NCI-H1930 (cell line): ENCODE measurements around the gene SCNN1G.
A peak's percentile ranks its signal among the peaks of the same experiment; 100 is the strongest.
"Not testable (repeated sequence)": the region's sequence is repeated elsewhere in the genome, so short reads cannot be mapped to it uniquely, and the experiment has no call there.

Source experiments
- DNase-seq, 2 experiments: peaks; one replicate each; lab custom pipeline; 2025; lab: John Stamatoyannopoulos, UW

SCNN1G gene

DNA sequence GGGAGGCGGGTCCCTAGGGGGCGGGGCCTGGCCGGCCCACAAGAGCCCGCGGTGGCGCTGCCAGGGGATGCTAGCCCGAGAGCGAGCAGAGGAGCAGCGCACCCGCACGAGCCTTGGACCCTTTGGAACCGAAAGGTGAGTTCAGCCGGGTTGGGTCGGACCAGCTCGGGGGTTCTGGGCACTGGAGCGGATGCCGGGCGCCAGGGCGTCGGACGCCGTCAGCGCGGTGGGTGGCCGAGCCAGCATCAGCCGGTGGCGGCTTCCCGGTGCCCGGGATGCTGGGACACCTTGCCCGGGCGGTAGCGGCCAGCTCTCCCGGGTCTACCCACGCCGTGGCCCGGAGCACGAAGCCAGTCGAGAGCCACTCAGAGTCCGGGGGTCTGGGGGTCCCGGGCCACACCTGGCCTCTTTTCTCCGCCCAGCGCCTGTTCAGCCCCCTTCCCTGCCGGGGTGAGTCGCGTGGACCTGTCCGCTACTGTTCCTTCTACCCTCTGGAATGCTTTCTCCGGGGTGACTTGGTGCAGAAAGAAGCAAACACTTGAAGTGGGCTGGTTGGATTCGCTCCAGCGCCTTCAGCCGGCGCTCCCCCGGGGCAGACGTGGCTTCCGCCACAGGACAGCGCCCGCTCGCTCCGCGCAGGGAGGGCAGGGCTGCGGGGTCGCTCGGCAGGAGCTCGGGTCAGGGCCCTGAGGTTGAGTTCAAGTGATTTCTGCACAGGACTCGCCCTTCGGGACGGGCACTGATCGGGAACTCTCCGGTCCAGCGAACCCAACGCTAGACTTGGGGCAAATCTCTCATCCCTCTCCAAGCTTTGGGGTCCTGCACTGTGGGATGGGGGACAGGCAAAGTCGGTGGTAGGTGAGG lies at the start of gene SCNN1G:
Gene SCNN1G, plus strand, starts transcription at position 67 of the 864 bp plus-strand sequence. CDS start 3,527 bp downstream, outside the sequence.
- DNase-seq, result no peak

DNA sequence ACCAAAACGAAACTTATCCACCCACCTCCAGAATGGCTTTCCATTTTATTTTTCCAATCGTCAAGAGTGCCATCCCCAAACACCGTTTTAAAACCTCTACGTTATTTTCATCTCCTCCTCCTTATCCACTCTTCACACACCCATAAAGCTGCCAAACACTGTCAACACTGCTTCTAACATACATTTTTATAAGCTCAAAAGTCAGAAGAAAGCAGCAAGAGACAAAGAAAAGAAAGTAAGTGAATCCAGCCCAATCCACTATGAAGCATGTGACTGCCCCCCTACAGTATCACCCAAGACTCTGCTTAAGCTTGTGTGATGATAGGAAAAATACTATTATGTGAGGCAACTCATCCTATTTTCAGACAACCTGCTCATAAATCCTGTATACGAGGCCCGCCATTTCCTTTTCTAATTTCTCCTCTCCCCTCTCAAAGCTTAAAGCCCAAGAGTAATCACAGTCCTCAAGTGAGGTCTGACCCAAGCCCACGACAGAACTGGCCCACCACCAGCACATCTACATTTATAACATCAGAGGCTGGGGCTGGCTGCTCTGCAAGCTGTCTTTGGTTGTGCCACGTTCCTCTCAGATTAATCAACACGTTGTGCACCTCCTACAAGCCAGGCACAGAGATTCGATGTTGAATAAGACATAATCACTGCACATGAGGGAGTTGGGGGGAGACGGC lies 49.6 kb upstream of the SCNN1G start:
- no peak for DNase-seq

DNA sequence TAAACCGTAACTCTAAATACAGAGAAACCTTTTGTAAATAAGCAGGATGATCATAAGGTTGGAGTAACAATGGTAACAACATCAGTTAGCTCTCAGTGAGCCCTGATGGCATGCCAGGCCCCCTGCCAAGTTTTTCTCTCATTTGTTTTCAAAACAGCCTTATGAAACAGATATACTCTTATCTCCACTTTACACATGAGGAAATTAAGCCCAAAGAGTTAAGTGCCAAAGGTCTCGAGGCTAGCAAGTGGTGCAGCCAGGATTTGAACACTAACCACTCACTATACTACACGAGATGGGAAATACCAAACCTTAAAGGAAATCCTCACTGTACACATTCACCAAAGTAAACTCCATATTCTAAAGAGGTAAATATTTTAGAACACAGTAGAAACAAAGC lies 48.3 kb upstream of the SCNN1G start:
- no peak for DNase-seq

DNA sequence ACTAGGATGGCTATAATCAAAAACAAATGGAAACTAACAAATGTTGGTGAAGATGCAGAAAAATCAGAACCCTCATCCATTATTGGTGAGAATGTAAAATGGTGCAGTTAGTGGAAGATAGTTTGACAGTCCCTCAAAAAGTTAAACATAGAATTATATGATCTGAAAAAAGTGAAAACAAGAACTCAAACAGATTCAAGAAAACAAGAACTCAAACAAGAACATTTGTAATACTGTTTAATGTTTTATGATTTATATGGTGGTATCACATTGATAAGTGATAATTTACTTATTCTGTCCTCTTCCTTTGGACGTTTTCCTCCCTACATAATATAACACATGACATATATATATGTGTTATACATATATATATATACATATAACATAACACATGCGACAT lies 45.3 kb upstream of the SCNN1G start:
- no peak for DNase-seq

DNA sequence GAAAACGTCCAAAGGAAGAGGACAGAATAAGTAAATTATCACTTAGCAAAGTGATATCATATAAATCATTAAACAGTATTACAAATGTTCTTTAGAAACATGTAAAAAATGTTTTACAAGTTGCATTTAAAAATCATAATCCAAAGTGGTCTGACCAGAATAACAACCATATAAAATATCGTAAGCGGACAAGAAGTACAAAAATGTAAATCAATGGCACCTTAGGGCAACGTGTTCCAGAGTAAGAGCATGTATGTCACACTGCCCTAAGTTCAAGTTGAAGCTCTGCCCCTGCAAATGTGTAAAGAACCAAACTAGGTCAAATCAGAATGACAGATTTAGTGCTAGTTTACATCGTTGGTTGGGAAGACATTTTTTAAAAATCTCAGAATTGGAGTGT lies 44.7 kb upstream of the SCNN1G start:
- no peak for DNase-seq

DNA sequence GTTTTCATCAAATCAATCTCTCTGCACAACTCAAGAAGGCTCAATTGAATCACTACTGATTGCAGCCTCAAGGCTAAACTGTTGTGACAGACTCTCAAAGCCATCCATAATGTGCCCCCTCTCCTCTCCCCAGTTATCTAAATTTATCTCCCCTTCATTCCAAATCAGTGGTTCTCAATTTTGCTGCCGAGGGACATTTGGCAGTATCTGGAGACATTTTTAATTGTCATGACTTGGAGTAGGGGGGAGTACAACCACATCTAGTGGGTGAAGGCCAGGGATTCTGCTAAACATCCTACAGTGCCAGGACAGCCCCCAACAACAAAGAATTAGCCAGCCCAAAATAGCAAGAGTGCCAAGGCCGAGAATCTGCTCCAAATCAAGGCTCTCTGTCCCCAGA lies 42.4 kb upstream of the SCNN1G start:
- DNase-seq, result no peak

DNA sequence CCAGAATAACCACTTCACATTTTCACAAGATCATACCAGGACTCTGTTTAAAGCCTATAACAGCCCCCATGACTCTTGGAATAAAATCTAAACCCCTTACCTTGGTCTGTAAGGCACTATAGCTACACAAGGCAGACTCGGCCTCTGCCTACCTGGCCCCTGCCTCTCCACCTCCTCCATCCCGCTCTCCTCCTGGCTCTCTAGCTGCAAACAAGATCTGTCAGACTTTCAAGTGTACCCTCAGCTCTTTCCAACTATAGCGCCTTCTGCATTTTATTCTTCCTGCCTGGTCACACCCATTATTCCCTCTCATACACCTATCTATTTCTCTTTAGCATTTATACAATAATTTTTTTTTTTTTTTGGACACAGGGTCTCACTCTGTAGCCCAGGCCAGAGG lies 41.5 kb upstream of the SCNN1G start:
- DNase-seq, result no peak

GRCh38 chr16:23141500-23141899 lies 41.0 kb upstream of the SCNN1G start:
- no peak for DNase-seq

DNA sequence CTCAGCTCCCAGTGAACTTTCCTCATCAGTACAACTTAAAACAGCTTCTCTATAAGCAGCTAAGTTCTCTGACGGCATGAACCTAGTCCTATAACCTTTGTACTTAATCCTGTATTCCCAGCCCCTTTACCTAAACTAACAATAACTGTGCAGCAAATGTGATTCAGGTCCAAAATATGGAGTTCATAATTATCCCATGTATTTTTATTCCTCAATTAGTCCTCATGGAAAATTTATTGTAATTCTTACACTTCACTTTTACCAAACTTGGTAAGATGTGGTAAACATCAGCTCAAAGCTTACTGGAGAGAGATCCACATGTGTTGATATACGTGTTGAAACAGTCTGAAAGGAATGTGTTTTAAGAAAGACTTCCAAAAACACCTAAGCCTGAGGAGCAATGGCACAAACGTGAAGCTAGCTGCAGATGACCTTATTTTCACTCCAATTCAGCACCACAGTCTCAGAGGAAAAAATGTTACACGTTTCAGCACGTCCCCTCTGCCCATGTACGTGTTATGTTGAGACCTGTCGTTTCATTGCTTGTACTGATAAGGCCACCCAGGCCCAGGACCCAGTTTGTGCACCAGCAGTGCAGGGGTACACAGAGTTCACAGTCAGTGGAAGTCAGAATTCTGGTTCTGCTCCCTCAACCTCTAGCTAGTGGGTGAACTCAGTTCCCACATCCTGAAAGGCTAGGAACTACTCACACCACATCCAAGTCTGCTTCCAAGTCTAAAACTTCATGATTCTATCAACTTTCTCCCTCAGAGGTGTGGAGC lies 40.4 kb upstream of the SCNN1G start:
- DNase-seq, result no peak

DNA sequence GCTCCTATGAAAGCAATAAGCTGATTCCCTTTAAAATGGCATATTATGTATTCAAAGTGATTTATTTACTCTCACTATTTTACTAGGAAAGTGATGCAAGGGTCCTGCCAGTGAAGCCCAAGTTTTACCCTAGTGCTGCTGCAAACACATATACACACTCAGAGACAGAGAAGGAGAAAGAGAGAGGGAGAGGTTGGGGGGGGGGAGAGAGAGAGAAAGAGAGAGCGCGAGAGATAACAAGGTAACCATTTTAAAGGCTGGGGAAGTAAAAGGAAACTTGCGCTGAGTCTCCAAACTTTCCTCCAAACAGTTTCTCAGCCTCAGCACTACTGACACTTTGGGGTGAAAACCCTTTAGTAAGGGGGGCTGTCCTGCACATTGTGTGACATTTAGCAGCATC lies 39.2 kb upstream of the SCNN1G start:
- DNase-seq, result no peak

GRCh38 chr16:23144393-23144792 lies 38.2 kb upstream of the SCNN1G start:
- not testable (repeated sequence) for DNase-seq

- DNase-seq, result no peak
Measured at GRCh38 chr16:23145186-23145585, 37.4 kb upstream of the SCNN1G start.

DNA sequence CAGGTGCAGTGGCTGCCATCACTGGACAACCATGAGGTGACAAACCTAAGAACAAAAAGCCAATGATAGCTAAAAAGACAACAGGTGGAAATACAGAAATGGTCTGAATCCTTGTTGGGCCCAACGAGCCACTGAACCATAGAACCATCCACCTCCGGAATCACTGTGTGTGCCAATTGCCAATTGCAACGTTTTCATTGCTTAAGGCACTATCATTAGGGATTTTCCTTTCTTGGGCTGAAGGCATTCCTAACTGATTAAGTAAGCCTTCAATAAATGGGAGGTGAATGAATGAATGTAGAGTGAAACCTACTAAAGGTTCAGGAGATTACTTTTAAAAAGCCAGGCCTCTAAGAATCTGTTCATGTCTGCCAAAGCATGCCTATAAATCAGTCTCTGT lies 36.9 kb upstream of the SCNN1G start:
- DNase-seq, result no peak

- no peak for DNase-seq
Measured at GRCh38 chr16:23146877-23147601, 35.5 kb upstream of the SCNN1G start.

DNA sequence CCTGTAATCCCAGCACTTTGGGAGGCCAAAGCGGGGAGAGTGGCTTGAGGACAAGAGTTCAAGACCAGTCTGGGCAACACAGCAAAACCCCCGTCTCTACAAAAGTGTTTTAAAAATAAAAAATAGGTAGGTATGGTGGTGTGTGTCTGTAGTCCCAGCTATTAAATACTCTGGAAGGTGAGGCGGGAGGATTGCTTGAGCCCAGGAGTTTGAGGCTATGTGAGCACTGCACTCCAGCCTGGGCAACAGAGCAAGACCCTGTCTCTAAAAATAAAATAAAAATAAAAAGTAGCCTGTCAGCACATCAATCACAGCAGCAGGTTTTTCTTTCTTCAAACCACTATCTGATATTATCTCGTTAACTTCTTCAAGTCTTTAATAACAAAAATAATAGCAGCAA lies 34.9 kb upstream of the SCNN1G start:
- DNase-seq, result no peak

DNA sequence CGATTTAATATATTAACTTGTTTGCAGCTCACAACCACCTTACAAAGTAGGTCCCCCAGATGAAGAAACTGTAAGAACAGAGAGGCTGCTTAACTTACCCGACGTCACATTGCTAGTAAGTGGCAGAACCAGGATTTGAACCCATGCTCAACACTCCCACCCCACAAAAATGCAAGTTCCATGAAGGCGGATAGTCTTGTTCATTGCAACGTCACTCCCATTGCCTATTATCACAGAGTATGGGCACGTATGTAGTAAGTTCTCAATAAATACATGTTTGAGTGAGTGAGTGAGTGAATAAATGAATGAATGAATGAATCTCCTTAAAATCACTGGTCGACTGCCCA lies 34.4 kb upstream of the SCNN1G start:
- DNase-seq, result no peak

GRCh38 chr16:23148513-23149266 lies 33.9 kb upstream of the SCNN1G start:
- DNase-seq, result peak in 1 of 2 experiments; percentile 47

DNA sequence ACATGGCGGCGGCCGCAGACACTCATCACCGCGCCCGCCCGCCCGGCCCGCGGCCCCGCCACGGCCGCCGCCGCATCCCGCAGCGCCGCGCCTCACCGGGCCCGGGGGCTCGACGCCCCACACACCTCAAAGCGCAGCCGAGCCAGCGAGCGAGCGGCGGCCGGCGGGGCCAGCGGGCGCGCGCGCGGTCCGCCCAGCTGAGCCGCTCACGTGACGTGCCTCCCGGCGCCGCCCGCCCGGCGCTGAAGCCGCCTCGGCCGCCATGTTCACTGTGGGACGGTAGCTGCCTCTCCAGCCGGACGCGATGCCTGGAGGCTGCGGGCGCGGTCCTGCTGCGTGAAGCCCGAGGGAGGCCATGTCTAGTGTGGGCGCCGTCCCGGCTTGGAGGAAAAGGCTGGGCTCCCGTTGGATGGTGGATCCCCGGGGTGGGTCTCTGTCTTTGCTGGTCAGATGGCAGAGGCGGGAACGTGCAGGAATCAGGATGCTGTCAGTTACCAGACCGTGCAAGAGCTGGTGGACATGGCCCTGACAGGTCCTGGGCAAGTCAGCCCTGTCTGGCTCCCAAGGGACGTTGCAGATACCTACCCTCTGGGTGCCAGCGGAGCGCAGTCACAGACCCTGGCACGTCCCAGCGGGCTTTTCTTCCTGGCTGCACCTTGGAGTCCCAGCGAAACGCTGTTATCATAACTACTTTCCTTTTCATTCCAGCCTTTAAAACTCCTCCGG lies 33.1 kb upstream of the SCNN1G start, which contains the start of gene USP31:
Gene USP31, minus strand, starts transcription at position 186 of the 726 bp plus-strand sequence. Its CDS starts 182 bp downstream, at position 4.
- peak; percentile 95 to 96 for DNase-seq

DNA sequence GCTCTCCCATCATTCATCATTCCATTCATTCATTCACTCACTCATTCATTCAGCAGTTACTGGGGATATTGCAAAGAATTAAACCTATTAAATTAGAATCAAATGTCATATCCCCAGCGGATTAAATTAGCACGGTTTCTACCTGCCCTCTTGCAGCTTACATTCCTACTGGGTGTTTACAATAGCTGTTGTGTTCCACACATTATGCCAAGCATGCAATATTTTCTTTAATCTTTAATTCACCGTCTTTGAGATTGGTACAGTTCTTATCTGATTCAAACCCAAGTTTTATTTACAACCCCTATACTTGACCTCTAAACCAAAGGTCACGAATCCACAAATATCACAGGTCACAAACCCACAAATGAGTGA lies 32.6 kb upstream of the SCNN1G start:
- DNase-seq, result no peak

GRCh38 chr16:23152386-23153178 lies 30.0 kb upstream of the SCNN1G start:
- no peak for DNase-seq
